IMR-90 (cell line): ENCODE data around the gene NT5DC1. TPM values are rescaled to one million over a fixed set of nuclear protein-coding genes. Genes with fewer than 3 reads are reported as not detected.

Experiments used
- ATAC-seq: fragments of 200-7000 bp; cut with Tn5 transposase; 2 replicates; pipeline ENCODE4 v1.9.1; 2020; ENCODE audit warnings: low read depth, mild to moderate bottlenecking, moderate library complexity
- BruUV-seq: library from RNA; stranded (reverse); fragments of 400-500 nt; replicated peaks from 2 replicates; lab custom pipeline; 2021; lab: Mats Ljungman, UMichigan
- CTCF ChIA-PET: fragments of 300-600 bp; formaldehyde crosslinking; extraction: SDS; loops from one replicate; lab custom pipeline; 2021; ENCODE audit warnings: antibody characterized with exemption; lab: Yijun Ruan, JAX
- POLR2A ChIA-PET: fragments of 300-600 bp; sonication (Branson Sonifier 250); formaldehyde crosslinking; loops from one replicate; lab custom pipeline; 2022; ENCODE audit warnings: antibody characterized with exemption; ENCODE audit not compliant: unreplicated experiment; lab: Charles Lee
- DNase-seq: peaks from one replicate; pipeline ENCODE4 v3.0.0; 2013
- H2AFZ ChIP-seq: replicated peaks from 2 replicates; pipeline ENCODE3; 2013; ENCODE audit warnings: low read length, mild to moderate bottlenecking; ENCODE audit not compliant: poor library complexity
- H2AK5ac ChIP-seq: 2 replicates; pipeline ENCODE4 v1.6.1; 2013; ENCODE audit warnings: low read depth, low read length, inconsistent platforms
- H2AK9ac ChIP-seq: replicated peaks from 2 replicates; pipeline ENCODE3; 2013; ENCODE audit warnings: mild to moderate bottlenecking, low read depth, low read length, moderate library complexity; ENCODE audit not compliant: poor library complexity
- H2BK120ac ChIP-seq: 2 replicates; pipeline ENCODE4 v1.6.1; 2013; ENCODE audit warnings: low read depth, low read length, inconsistent platforms
- H2BK15ac ChIP-seq: 3 replicates; pipeline ENCODE4 v1.6.1; 2013; ENCODE audit warnings: low read depth, low read length, inconsistent platforms
- H2BK20ac ChIP-seq: 2 replicates; pipeline ENCODE4 v1.6.1; 2013; ENCODE audit warnings: low read depth, mild to moderate bottlenecking, inconsistent platforms, low read length, moderate library complexity
- H2BK5ac ChIP-seq: 2 replicates; pipeline ENCODE4 v1.6.1; 2013; ENCODE audit warnings: mild to moderate bottlenecking, low read depth, low read length, inconsistent platforms; ENCODE audit not compliant: poor library complexity, severe bottlenecking
- H3K14ac ChIP-seq: replicated peaks from 2 replicates; pipeline ENCODE4 v1.6.1; 2013; ENCODE audit warnings: low read depth, low read length, inconsistent platforms
- H3K18ac ChIP-seq: 2 replicates; pipeline ENCODE4 v1.6.1; 2013; ENCODE audit warnings: low read depth, low read length, control low read depth
- H3K23ac ChIP-seq: 2 replicates; pipeline ENCODE4 v1.6.1; 2013; ENCODE audit warnings: low read depth, low read length, inconsistent platforms
- H3K27ac ChIP-seq: 2 replicates; pipeline ENCODE4 v1.5.1; 2013; ENCODE audit warnings: mild to moderate bottlenecking, control low read depth, low read length; ENCODE audit not compliant: insufficient read depth
- H3K27me3 ChIP-seq: 2 replicates; pipeline ENCODE4 v1.6.1; 2013; ENCODE audit warnings: low read length; ENCODE audit not compliant: control insufficient read depth, insufficient read depth
- H3K36me3 ChIP-seq: 2 replicates; pipeline ENCODE4 v1.6.1; 2013; ENCODE audit warnings: low read length, mixed read lengths; ENCODE audit not compliant: control insufficient read depth, insufficient read depth
- H3K4ac ChIP-seq: 2 replicates; pipeline ENCODE4 v1.6.1; 2013; ENCODE audit warnings: low read depth, low read length, inconsistent platforms
- H3K4me1 ChIP-seq: 2 replicates; pipeline ENCODE4 v1.6.1; 2013; ENCODE audit warnings: low read length, mixed read lengths; ENCODE audit not compliant: control insufficient read depth, insufficient read depth
- H3K4me2 ChIP-seq: 2 replicates; pipeline ENCODE4 v1.6.1; 2013; ENCODE audit warnings: low read depth, mild to moderate bottlenecking, control low read depth, low read length, moderate library complexity
- H3K4me3 ChIP-seq: 2 replicates; pipeline ENCODE4 v1.5.1; 2013; ENCODE audit warnings: low read depth, mild to moderate bottlenecking, control low read depth, low read length, moderate library complexity; ENCODE audit not compliant: insufficient read depth
- H3K56ac ChIP-seq: 2 replicates; pipeline ENCODE4 v1.6.1; 2013; ENCODE audit warnings: low read length, inconsistent platforms; ENCODE audit not compliant: insufficient read depth; ENCODE audit errors: extremely low read depth
- H3K79me1 ChIP-seq, 2 experiments: 2 replicates each; pipeline ENCODE4 v1.6.1; 2013; ENCODE audit warnings: low read length in 2 of 2, inconsistent platforms in 1 of 2, low read depth in 1 of 2
- H3K9ac ChIP-seq: 2 replicates; pipeline ENCODE4 v1.6.1; 2013; ENCODE audit warnings: low read depth, low read length, control low read depth
- H3K9me1 ChIP-seq: 2 replicates; pipeline ENCODE4 v1.6.1; 2013; ENCODE audit warnings: low read length, inconsistent platforms; ENCODE audit not compliant: insufficient read depth
- H3K9me3 ChIP-seq: 2 replicates; pipeline ENCODE4 v1.6.1; 2013; ENCODE audit warnings: low read length; ENCODE audit not compliant: control insufficient read depth, insufficient read depth
- H4K20me1 ChIP-seq: 2 replicates; pipeline ENCODE4 v1.6.1; 2013; ENCODE audit warnings: low read length, inconsistent platforms; ENCODE audit not compliant: insufficient read depth
- H4K5ac ChIP-seq: 2 replicates; pipeline ENCODE4 v1.6.1; 2013; ENCODE audit warnings: mild to moderate bottlenecking, low read depth, low read length, control low read depth
- H4K8ac ChIP-seq, 2 experiments: 2 replicates each; pipeline ENCODE4 v1.6.1; 2013; ENCODE audit warnings: low read depth in 2 of 2, low read length in 2 of 2, control low read depth in 1 of 2, inconsistent platforms in 1 of 2
- H4K91ac ChIP-seq: 2 replicates; pipeline ENCODE4 v1.6.1; 2013; ENCODE audit warnings: low read depth, low read length, inconsistent platforms; ENCODE audit not compliant: insufficient read depth
- BHLHE40 ChIP-seq: fragments of 150-350 bp; IDR thresholded peaks from 2 replicates; pipeline ENCODE4 v1.6.1; 2016; ENCODE audit warnings: mild to moderate bottlenecking, low read depth, low read length
- CEBPB ChIP-seq: IDR thresholded peaks from 2 replicates; pipeline ENCODE4 v1.6.1; 2012; ENCODE audit warnings: low read depth, low read length, improper control_type of control experiment
- CHD1 ChIP-seq: IDR thresholded peaks from 2 replicates; pipeline ENCODE4 v1.6.1; 2012; ENCODE audit warnings: low read depth, low read length, improper control_type of control experiment
- CTCF ChIP-seq: conservative IDR thresholded peaks from 2 replicates; pipeline ENCODE4 v1.5.1; 2012; ENCODE audit warnings: mild to moderate bottlenecking, low read depth, low read length, improper control_type of control experiment
- ELK1 ChIP-seq: fragments of 150-350 bp; IDR thresholded peaks from 2 replicates; pipeline ENCODE4 v1.6.1; 2016; ENCODE audit warnings: low read depth, mild to moderate bottlenecking, low read length, moderate library complexity, borderline replicate concordance
- FOS ChIP-seq: fragments of 150-350 bp; IDR thresholded peaks from 2 replicates; pipeline ENCODE4 v1.6.1; 2016; ENCODE audit warnings: low read depth, low read length
- MAFK ChIP-seq: IDR thresholded peaks from 2 replicates; pipeline ENCODE4 v1.6.1; 2012; ENCODE audit warnings: low read depth, low read length, improper control_type of control experiment
- MAZ ChIP-seq: IDR thresholded peaks from 2 replicates; pipeline ENCODE4 v1.6.1; 2012; ENCODE audit warnings: low read depth, mild to moderate bottlenecking, low read length, improper control_type of control experiment, moderate library complexity, borderline replicate concordance
- MXI1 ChIP-seq: IDR thresholded peaks from 2 replicates; pipeline ENCODE4 v1.6.1; 2012; ENCODE audit warnings: low read depth, mild to moderate bottlenecking, low read length, moderate library complexity, borderline replicate concordance
- NFE2L2 ChIP-seq: fragments of 150-350 bp; IDR thresholded peaks from 2 replicates; pipeline ENCODE4 v1.6.1; 2016; ENCODE audit warnings: low read depth, mild to moderate bottlenecking, low read length
- POLR2A ChIP-seq: IDR thresholded peaks from 2 replicates; pipeline ENCODE4 v1.6.1; 2012; ENCODE audit warnings: mild to moderate bottlenecking, low read depth, low read length
- RAD21 ChIP-seq: IDR thresholded peaks from 2 replicates; pipeline ENCODE4 v1.6.1; 2012; ENCODE audit warnings: low read length, improper control_type of control experiment
- RCOR1 ChIP-seq: IDR thresholded peaks from 2 replicates; pipeline ENCODE4 v1.6.1; 2012; ENCODE audit warnings: mild to moderate bottlenecking, low read length, improper control_type of control experiment; ENCODE audit not compliant: insufficient replicate concordance
- RFX5 ChIP-seq: IDR thresholded peaks from 2 replicates; pipeline ENCODE4 v1.8.0; 2012; ENCODE audit warnings: low read depth, mild to moderate bottlenecking, low read length, moderate library complexity
- SMC3 ChIP-seq: fragments of 150-350 bp; IDR thresholded peaks from 2 replicates; pipeline ENCODE4 v1.6.1; 2016; ENCODE audit warnings: low read depth, mild to moderate bottlenecking, antibody characterized with exemption, low read length, moderate library complexity
- USF2 ChIP-seq: fragments of 150-350 bp; IDR thresholded peaks from 2 replicates; pipeline ENCODE4 v1.6.1; 2017; ENCODE audit warnings: mild to moderate bottlenecking, antibody characterized with exemption, low read length, low read depth
- WGBS, 2 experiments: methylation state at CpG; one replicate each; pipeline versions ENCODE4 v1.1.5 to v1.1.7; 2013; ENCODE audit warnings: missing lambda C conversion rate in 2 of 2; ENCODE audit not compliant: insufficient read length in 1 of 2; ENCODE audit errors: extremely low coverage in 2 of 2; 5-methylcytosine and 5-hydroxymethylcytosine counted together
- dilution Hi-C: fragments of 300-500 bp; cut with HindIII; formaldehyde crosslinking; loops from one replicate; pipeline ENCODE4 v1.14.3; 2018; ENCODE audit warnings: low sequenced_read_pairs; ENCODE audit not compliant: unreplicated experiment
- in situ Hi-C: fragments of 300-500 bp; cut with MboI; formaldehyde crosslinking; loops from 3 replicates; pipeline ENCODE4 v1.14.3; 2019; ENCODE audit warnings: low sequenced_read_pairs, inconsistent platforms, mixed read lengths
- intact Hi-C: fragments of 100-400 bp; cut with micrococcal nuclease; formaldehyde crosslinking; loops from 2 replicates; pipeline ENCODE4 v1.10.0; 2022
- polyA plus RNA-seq, 3 experiments: library from polyadenylated mRNA; depleted of rRNA; stranded (reverse); fragments of >200 nt; gene quantifications; 2 replicates each; pipeline ENCODE4 v1.2.3, GENCODE V29; 2012; ENCODE audit warnings: low replicate concordance in 1 of 3
- total RNA-seq: library from RNA; depleted of rRNA; stranded (reverse); fragments of >200 nt; gene quantifications from 2 replicates; pipeline ENCODE4 v1.2.3, GENCODE V29; 2012

Gene NT5DC1
- total and polyA plus RNA-seq, 2 of the 4 experiments (the other 2 are of a cell fraction): 11.7 to 16.8 TPM

- Histone ChIP-seq H3K4me3 (peak overlapping the region; percentile 89), H4K8ac (no peak overlapping the region), H3K27me3 (no peaks in the 10 kb centered on the region), H3K23ac (peak overlapping the region; percentile 47; the same call in 1 of the 2 replicates), H3K14ac (peak overlapping the region; percentile 63; the same call in 1 of the 2 replicates), H2BK5ac (no peak overlapping the region), H3K36me3 (no peaks in the 10 kb centered on the region), H2AK9ac (no peak overlapping the region), H2AK5ac (no peak overlapping the region), H3K9ac (peak overlapping the region; percentile 81), H3K79me1 (peaks cover 20 to 22% of the 10 kb centered on the region in 2 experiments; a peak in 3 of 4 replicates), H3K4me2 (peak overlapping the region; percentile 96), H3K4me1 (peaks cover 18% of the 10 kb centered on the region), H3K18ac (no peak overlapping the region), H3K9me3 (no peaks in the 10 kb centered on the region), H4K91ac (no peak overlapping the region), H3K27ac (no peak overlapping the region), H4K20me1 (no peaks in the 10 kb centered on the region), H2BK15ac (no peak overlapping the region), H3K9me1 (no peaks in the 10 kb centered on the region), H4K5ac (peak overlapping the region; percentile 39; the same call in 1 of the 2 replicates), H2BK120ac (no peak overlapping the region), H3K4ac (no peak overlapping the region), H3K56ac (no peak overlapping the region), H2BK20ac (no peak overlapping the region), H2AFZ (peak overlapping the region; percentile 36)
- ChIA-PET CTCF (interaction anchor here (0.6 to 1.5 kb wide), 3 partner anchors 9 to 1722 kb away, joined by 3 to 8 read pairs (median 4); no protein-coding TSS in a partner anchor), POLR2A (no interaction called here)
- no CpG with 5 or more reads among the region's 2 CpGs for WGBS, 2 experiments
- BruUV-seq: no TSS peak
- in situ Hi-C loops (no loop called here), dilution Hi-C loops (no loop called here), intact Hi-C loops (no loop called here)
- TF ChIP-seq RFX5: no peak
- no peak for TF ChIP-seq MAZ
- no peak for TF ChIP-seq MAFK
- TF ChIP-seq CEBPB: no peak
- no peak for TF ChIP-seq MXI1
- no peak for TF ChIP-seq NFE2L2
- TF ChIP-seq POLR2A: no peak
- no peak for TF ChIP-seq BHLHE40
- TF ChIP-seq RCOR1: no peak
- TF ChIP-seq ELK1: no peak
- TF ChIP-seq RAD21: no peak
- no peak for TF ChIP-seq USF2
- no peak for TF ChIP-seq FOS
- no peak for TF ChIP-seq SMC3
- no peak for TF ChIP-seq CTCF
- no peak for TF ChIP-seq CHD1
- ATAC-seq: no peak
- DNase-seq: no peak
Observed at GRCh38 chr6:116101790-116102189, 1.1 kb downstream of the NT5DC1 start.
